LNCAP (cell line): ENCODE data around the gene SLC66A1.

ENCODE experiments used
- CTCF ChIP-seq: fragments of 450-650 bp; IDR thresholded peaks from 2 replicates; pipeline ENCODE4 v1.5.1; 2017; ENCODE audit warnings: mild to moderate bottlenecking

SLC66A1 gene

GRCh38 chr1:19374083-19374801 is 62.1 kb downstream of the SLC66A1 start:
- peak; percentile 12; the same call in 1 of the 2 replicates for TF ChIP-seq CTCF

DNA sequence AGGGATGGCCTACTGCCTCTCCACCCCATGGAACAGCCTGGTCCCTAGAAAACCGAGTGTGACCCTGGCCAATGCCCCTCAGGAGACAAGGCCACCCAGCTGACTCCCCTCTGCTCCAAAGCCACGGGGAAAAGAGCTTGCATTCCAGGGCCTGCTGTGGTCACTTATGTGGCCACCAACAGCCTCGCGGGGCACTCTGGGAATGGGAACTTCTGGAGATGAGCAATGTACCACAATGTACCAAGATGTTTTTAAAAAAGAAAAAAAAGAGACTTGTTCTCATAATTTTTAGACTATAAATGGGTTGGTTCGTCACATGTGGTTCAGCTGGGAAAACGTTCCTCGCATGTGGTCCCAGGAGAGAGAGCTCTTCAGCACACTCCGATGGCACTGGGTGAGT is 62.8 kb downstream of the SLC66A1 start:
- no peak for TF ChIP-seq CTCF

DNA sequence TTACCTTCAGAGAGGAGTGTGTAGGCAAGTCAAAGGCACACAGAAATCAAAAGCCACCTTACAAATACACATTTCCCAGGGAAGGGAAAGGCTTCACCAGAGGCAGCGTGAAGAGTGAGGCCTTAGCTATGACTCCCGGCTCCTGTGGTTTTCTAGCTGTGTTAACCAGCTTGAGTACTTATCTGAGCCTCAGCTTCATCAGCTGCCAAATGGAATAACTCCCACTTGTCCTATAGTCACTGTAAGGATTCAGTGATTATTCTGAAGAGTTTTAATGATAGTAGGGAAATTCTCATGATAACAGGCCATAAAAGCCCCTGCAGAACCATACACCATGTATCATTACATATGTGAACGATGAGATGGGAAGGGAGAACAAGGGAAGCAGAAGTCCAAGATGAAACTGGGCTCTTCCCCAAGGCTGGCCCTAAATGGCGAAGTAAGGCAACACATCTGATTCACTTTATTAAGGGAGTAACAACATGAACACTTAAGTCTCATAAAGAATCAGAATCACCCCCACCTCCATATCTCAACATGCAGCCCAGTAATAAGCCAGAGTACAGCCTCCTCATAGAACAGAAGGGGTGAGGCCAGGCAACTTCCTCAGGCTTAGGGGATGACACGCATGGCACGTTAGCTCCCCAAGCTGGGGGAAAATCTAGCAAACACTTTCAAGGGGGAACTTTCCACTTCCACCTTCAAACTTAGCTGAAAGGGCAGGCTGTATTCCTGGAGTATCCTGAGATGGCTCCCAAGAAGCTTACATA is 63.7 kb downstream of the SLC66A1 start:
- no peak for TF ChIP-seq CTCF

DNA sequence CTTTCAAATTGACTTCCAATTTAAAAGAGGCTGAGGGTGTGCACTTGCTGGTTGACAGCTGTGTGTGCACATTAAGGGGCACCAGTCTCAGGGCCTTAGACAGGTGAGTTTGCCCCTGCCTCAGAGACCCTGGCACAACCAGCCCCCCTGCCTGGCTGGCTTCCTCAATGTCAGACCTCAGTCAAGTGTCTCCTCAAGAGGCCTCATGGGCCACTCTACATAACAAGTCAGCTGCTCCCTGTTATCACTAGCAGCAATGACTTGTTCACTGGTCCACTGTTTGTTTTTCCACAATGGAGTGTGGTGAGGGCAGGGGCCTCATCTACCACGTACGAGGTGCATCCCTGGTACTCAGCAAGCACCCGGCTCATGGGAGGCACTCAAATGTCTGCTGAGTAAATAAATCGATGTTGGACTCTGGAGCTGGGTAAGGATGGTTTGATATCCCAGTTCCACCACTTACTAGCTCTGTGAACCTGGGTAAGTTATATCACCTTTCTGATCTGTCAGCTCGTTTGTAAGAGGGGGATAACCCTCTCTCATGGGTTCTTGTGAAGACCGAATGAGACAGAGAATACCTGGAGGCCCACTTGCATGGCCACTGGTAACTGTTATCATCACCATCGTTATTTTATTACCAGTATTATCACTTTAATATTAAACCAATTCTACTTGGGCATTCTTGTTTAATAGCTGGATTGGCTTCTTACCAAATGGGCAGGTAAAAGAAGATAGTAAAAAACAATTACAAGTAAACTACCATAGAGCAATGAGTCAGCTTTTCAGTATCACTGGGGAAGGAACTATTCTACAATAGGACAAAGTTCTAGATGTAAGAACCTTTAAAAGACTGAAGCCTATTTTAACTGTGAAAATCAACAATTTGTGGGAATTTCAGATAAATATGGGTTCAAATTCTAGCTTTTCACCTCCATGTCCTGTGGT is 64.6 kb downstream of the SLC66A1 start:
- no peak for TF ChIP-seq CTCF

DNA sequence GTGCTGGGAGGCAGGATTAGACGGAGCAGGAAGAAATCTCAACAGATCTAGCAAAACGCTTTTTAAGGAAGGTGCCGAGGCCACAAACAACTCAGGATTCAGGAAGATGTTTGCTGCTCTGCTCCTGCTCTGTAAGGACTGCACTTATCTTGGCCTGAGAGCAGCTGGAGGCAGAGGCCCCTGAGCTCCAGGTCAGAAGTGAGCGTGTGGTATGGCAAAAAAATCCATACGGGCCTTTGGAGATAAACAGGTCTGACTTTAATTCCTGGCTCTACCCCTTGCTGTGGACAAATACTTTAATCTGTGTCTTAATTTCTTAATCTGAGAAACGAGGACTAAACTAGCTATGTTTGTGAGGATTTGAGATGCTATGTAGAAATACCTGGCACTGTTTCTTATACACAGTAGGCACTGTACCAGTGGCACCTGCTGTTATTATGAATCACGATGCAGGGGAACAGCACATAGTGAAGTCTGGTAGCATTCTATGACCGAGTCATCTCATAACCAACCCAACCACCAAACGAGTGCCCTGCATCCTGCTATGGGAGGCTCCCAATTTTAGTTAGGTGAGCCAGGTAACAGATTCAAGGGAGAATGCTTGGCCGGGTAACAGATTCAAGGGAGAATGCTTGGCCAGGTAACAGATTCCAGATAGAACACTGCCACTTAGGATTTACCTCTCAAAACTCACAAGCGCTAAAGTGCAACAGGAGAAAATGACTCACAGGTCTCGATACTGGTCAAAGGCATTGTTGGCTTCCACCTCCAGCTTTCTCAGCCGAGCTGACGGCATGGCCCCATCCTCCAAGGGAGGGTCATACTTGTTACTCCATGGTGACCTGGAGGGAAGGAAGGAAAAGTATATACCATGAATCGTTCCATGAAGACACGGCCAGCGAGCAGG is 65.9 kb downstream of the SLC66A1 start:
- no peak for TF ChIP-seq CTCF
